A673 (cell line): ENCODE results near the gene SDHB. TPM values are rescaled to one million over a fixed set of nuclear protein-coding genes. Genes with fewer than 3 reads are reported as not detected.
A peak's percentile ranks its signal among the peaks of the same experiment; 100 is the strongest.

ENCODE experiments used
- BruUV-seq: library from RNA; stranded (reverse); fragments of 400-500 nt; replicated peaks from 2 replicates; lab custom pipeline; 2021; lab: Mats Ljungman, UMichigan
- CTCF ChIA-PET: fragments of 300-600 bp; sonication (Branson Sonifier 250); formaldehyde crosslinking; loops from one replicate; lab custom pipeline; 2022; ENCODE audit warnings: antibody characterized with exemption; lab: Charles Lee
- POLR2A ChIA-PET: fragments of 300-600 bp; sonication (Branson Sonifier 250); formaldehyde crosslinking; loops from one replicate; lab custom pipeline; 2022; ENCODE audit warnings: antibody characterized with exemption; ENCODE audit not compliant: low non-redundant PET; lab: Charles Lee
- DNase-seq: peaks from one replicate; pipeline ENCODE4 v3.0.0-alpha.2; 2015; ENCODE audit warnings: low spot score
- H3K27ac ChIP-seq: fragments of 200-600 bp; sonication (generic); 2 replicates; pipeline ENCODE4 v1.5.1; 2016; ENCODE audit warnings: mixed run types, low read depth, mild to moderate bottlenecking, mixed read lengths, antibody characterized with exemption, low read length; ENCODE audit not compliant: poor library complexity, severe bottlenecking
- H3K27me3 ChIP-seq: fragments of 200-600 bp; sonication (generic); replicated peaks from 2 replicates; pipeline ENCODE4 v1.6.1; 2017; ENCODE audit warnings: mixed run types, low read depth, mild to moderate bottlenecking, mixed read lengths, antibody characterized with exemption, low read length; ENCODE audit not compliant: insufficient read depth, poor library complexity
- H3K36me3 ChIP-seq: fragments of 200-600 bp; sonication (generic); 2 replicates; pipeline ENCODE4 v1.6.1; 2016; ENCODE audit warnings: mixed run types, mild to moderate bottlenecking, mixed read lengths, antibody characterized with exemption, low read length; ENCODE audit not compliant: insufficient read depth, poor library complexity, severe bottlenecking
- H3K4me1 ChIP-seq: fragments of 200-600 bp; sonication (generic); 2 replicates; pipeline ENCODE4 v1.6.1; 2017; ENCODE audit warnings: mixed run types, mild to moderate bottlenecking, mixed read lengths, antibody characterized with exemption, low read length; ENCODE audit not compliant: insufficient read depth, poor library complexity, severe bottlenecking
- H3K4me3 ChIP-seq: fragments of 200-600 bp; sonication (generic); 2 replicates; pipeline ENCODE4 v1.5.1; 2016; ENCODE audit warnings: low read depth, mixed run types, mild to moderate bottlenecking, mixed read lengths, low read length; ENCODE audit not compliant: poor library complexity, severe bottlenecking
- H3K9me3 ChIP-seq: fragments of 200-600 bp; sonication (generic); 2 replicates; pipeline ENCODE4 v1.6.1; 2016; ENCODE audit warnings: mixed run types, low read depth, mild to moderate bottlenecking, mixed read lengths, antibody characterized with exemption, low read length; ENCODE audit not compliant: poor library complexity, severe bottlenecking
- CTCF ChIP-seq: fragments of 300-800, 200-600 bp; sonication (generic); conservative IDR thresholded peaks from 2 replicates; pipeline ENCODE4 v1.5.1; 2017; ENCODE audit warnings: low read depth, mild to moderate bottlenecking, antibody characterized with exemption, low read length, moderate library complexity, mixed read lengths
- EZH2 ChIP-seq: fragments of 200-600 bp; sonication (generic); IDR thresholded peaks from 2 replicates; pipeline ENCODE4 v1.6.1; 2017; ENCODE audit warnings: borderline replicate concordance, low read depth, mild to moderate bottlenecking, mixed read lengths, antibody characterized with exemption, low read length; ENCODE audit not compliant: poor library complexity, severe bottlenecking
- intact Hi-C: fragments of 100-400 bp; cut with micrococcal nuclease; formaldehyde crosslinking; loops from one replicate; pipeline ENCODE4 v1.10.0; 2022; ENCODE audit not compliant: unreplicated experiment
- total RNA-seq: library from RNA; stranded (reverse); gene quantifications from 2 replicates; pipeline ENCODE4 v1.2.3, GENCODE V29; 2021

SDHB gene
- total RNA-seq, 1 experiment from 2014 or later, result 208 TPM

DNA sequence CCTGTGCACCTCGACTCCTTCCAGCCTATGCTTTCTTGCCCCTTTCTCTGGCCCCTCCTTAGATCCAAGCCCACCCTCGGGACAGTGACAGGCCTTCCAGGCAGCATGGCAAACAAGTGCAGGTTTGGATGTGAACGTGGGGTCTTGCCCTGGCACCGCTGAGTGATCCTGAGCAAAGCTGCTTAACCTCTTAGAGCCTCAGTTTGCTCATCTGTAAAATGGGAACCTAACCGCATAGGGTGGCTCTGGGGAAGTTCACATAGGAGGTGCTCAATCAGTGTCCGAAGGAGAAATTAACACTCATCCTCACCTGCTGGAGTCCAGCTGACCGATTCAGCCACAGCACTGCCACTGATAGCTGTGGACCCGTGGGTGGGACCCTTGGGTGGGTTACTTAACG, 80.6 kb downstream of the SDHB start:
- intact Hi-C loops, result no loop called here
- Histone ChIP-seq H3K27ac (no peak overlapping the region), H3K4me1 (no peaks in the 10 kb centered on the region), H3K9me3 (no peaks in the 10 kb centered on the region), H3K36me3 (no peaks in the 10 kb centered on the region), H3K27me3 (no peaks in the 10 kb centered on the region), H3K4me3 (no peak overlapping the region)
- ChIA-PET CTCF (no interaction called here), POLR2A (no interaction called here)
- DNase-seq, result no peak
- no TSS peak for BruUV-seq
- no peak for TF ChIP-seq EZH2
- no peak for TF ChIP-seq CTCF

GRCh38 chr1:16972189-16972895, 81.5 kb downstream of the SDHB start:
- H3K27me3 ChIP-seq, result no peaks in the 10 kb centered on the region
- intact Hi-C loops, result no loop called here
- TF ChIP-seq CTCF, result no peak
- no peak for TF ChIP-seq EZH2
- DNase-seq, result no peak
- ChIA-PET POLR2A (no interaction called here), CTCF (interaction anchor here (0.6 kb wide), 1 partner anchor 12 kb away, joined by 3 read pairs; no protein-coding TSS in a partner anchor)
- H3K4me3 ChIP-seq, result no peak overlapping the region
- no peak overlapping the region for H3K27ac ChIP-seq
- H3K9me3 ChIP-seq, result no peaks in the 10 kb centered on the region
- H3K36me3 ChIP-seq, result no peaks in the 10 kb centered on the region
- no peaks in the 10 kb centered on the region for H3K4me1 ChIP-seq
- TSS peak; percentile 82 for BruUV-seq

- Histone ChIP-seq H3K36me3 (no peaks in the 10 kb centered on the region), H3K4me1 (no peaks in the 10 kb centered on the region), H3K27ac (no peak overlapping the region), H3K9me3 (no peaks in the 10 kb centered on the region), H3K27me3 (no peaks in the 10 kb centered on the region), H3K4me3 (no peak overlapping the region)
- BruUV-seq, result no TSS peak
- POLR2A ChIA-PET, result no interaction called here
- DNase-seq, result no peak
- intact Hi-C loops, result no loop called here
- TF ChIP-seq CTCF (no peak), EZH2 (no peak)
- CTCF ChIA-PET, result no interaction called here
These were observed 82.3 kb downstream of the SDHB start for GRCh38 chr1:16971341-16972188.
